OCI-LY1 (cell line): ENCODE data around the gene CDH3.

Experiments
- H2AFZ ChIP-seq: fragments of 200-600 bp; sonication (generic), shearing (Covaris generic); 2 replicates; pipeline ENCODE4 v1.6.0; 2014; ENCODE audit warnings: antibody characterized with exemption, mild to moderate bottlenecking, low read length
- H3F3A ChIP-seq: fragments of 200-600 bp; sonication (generic), shearing (Covaris generic); 2 replicates; pipeline ENCODE4 v1.6.0; 2014; ENCODE audit warnings: mild to moderate bottlenecking, antibody characterized with exemption, low read length, moderate library complexity; ENCODE audit not compliant: insufficient read depth
- H3K27ac ChIP-seq: fragments of 200-600 bp; sonication (generic); 2 replicates; pipeline ENCODE4 v1.5.1; 2014; ENCODE audit warnings: low read length, mixed run types, mild to moderate bottlenecking, low read depth; ENCODE audit not compliant: poor library complexity, severe bottlenecking
- H3K27me3 ChIP-seq: fragments of 200-600 bp; sonication (generic); 2 replicates; pipeline ENCODE4 v1.6.0; 2014; ENCODE audit warnings: antibody characterized with exemption, mild to moderate bottlenecking, low read length, moderate library complexity; ENCODE audit not compliant: insufficient read depth
- H3K36me3 ChIP-seq: fragments of 200-600 bp; sonication (generic); 2 replicates; pipeline ENCODE4 v1.6.1; 2014; ENCODE audit warnings: mild to moderate bottlenecking, antibody characterized with exemption, low read length, moderate library complexity, mixed read lengths; ENCODE audit not compliant: insufficient read depth
- H3K4me1 ChIP-seq: fragments of 200-600 bp; sonication (generic); 2 replicates; pipeline ENCODE4 v1.5.1; 2014; ENCODE audit warnings: mild to moderate bottlenecking, low read length, moderate library complexity; ENCODE audit not compliant: insufficient read depth, severe bottlenecking
- H3K4me2 ChIP-seq: fragments of 200-600 bp; sonication (generic), shearing (Covaris generic); 2 replicates; pipeline ENCODE4 v1.6.1; 2014; ENCODE audit warnings: low read length
- H3K4me3 ChIP-seq: fragments of 200-600 bp; sonication (generic); 2 replicates; pipeline ENCODE4 v1.5.1; 2014; ENCODE audit warnings: low read length, low read depth, mild to moderate bottlenecking, mixed read lengths; ENCODE audit not compliant: poor library complexity, severe bottlenecking
- H3K79me2 ChIP-seq: fragments of 200-600 bp; shearing (Covaris generic); 2 replicates; pipeline ENCODE4 v1.6.1; 2016; ENCODE audit warnings: mixed run types, low read length, mixed read lengths; ENCODE audit not compliant: insufficient read depth
- H3K9ac ChIP-seq: fragments of 200-600 bp; sonication (generic), shearing (Covaris generic); 2 replicates; pipeline ENCODE4 v1.6.1; 2014; ENCODE audit warnings: mild to moderate bottlenecking, low read length, mixed read lengths
- H3K9me2 ChIP-seq: fragments of 200-600 bp; sonication (generic), shearing (Covaris generic); 2 replicates; pipeline ENCODE4 v1.6.1; 2014; ENCODE audit warnings: low read depth, mild to moderate bottlenecking, low read length, mixed read lengths
- H3K9me3 ChIP-seq: fragments of 200-600 bp; shearing (Covaris generic); 2 replicates; pipeline ENCODE4 v1.6.1; 2014; ENCODE audit warnings: low read length, mixed read lengths
- H4K20me1 ChIP-seq: fragments of 200-600 bp; sonication (generic), shearing (Covaris generic); 2 replicates; pipeline ENCODE4 v1.6.0; 2016; ENCODE audit warnings: mild to moderate bottlenecking, low read length; ENCODE audit not compliant: insufficient read depth
- CTCF ChIP-seq: fragments of 200-600 bp; sonication (generic), shearing (Covaris generic); IDR thresholded peaks from 2 replicates; pipeline ENCODE4 v1.5.1; 2017; ENCODE audit warnings: mild to moderate bottlenecking, antibody characterized with exemption, low read length, moderate library complexity, mixed read lengths
- EZH2 ChIP-seq: fragments of 200-600 bp; sonication (generic), shearing (Covaris generic); IDR thresholded peaks from 2 replicates; pipeline ENCODE4 v1.8.0; 2017; ENCODE audit warnings: borderline replicate concordance, mixed run types, mild to moderate bottlenecking, antibody characterized with exemption, low read length, moderate library complexity, mixed read lengths

The CDH3 gene

GRCh38 chr16:68681038-68681437 is 35.9 kb downstream of the CDH3 start:
- Histone ChIP-seq H3K27me3 (peaks cover 4% of the 10 kb centered on the region; the same call in 1 of the 2 replicates), H3K79me2 (no peaks in the 10 kb centered on the region), H3K9me3 (no peaks in the 10 kb centered on the region), H3K4me2 (no peak overlapping the region), H3K27ac (no peak overlapping the region), H3K9ac (no peak overlapping the region), H3K9me2 (no peaks in the 10 kb centered on the region), H3K36me3 (no peaks in the 10 kb centered on the region), H4K20me1 (no peaks in the 10 kb centered on the region), H3K4me1 (no peaks in the 10 kb centered on the region), H3K4me3 (no peak overlapping the region), H2AFZ (no peak overlapping the region), H3F3A (no peaks in the 10 kb centered on the region)
- TF ChIP-seq EZH2 (no peak), CTCF (no peak)

GRCh38 chr16:68685685-68686478 is 40.8 kb downstream of the CDH3 start:
- Histone ChIP-seq H3K27ac (no peak overlapping the region), H3K9ac (no peak overlapping the region), H3K4me2 (no peak overlapping the region), H4K20me1 (no peaks in the 10 kb centered on the region), H2AFZ (no peak overlapping the region), H3K9me2 (no peaks in the 10 kb centered on the region), H3K9me3 (no peaks in the 10 kb centered on the region), H3K27me3 (peaks cover 4% of the 10 kb centered on the region; the same call in 1 of the 2 replicates), H3K4me1 (no peaks in the 10 kb centered on the region), H3K36me3 (no peaks in the 10 kb centered on the region), H3K79me2 (no peaks in the 10 kb centered on the region), H3F3A (no peaks in the 10 kb centered on the region), H3K4me3 (no peak overlapping the region)
- no peak for TF ChIP-seq EZH2
- no peak for TF ChIP-seq CTCF

- no peaks in the 10 kb centered on the region for H3K9me2 ChIP-seq
- no peaks in the 10 kb centered on the region for H3K79me2 ChIP-seq
- TF ChIP-seq EZH2, result no peak
- TF ChIP-seq CTCF, result no peak
- no peaks in the 10 kb centered on the region for H3F3A ChIP-seq
- H4K20me1 ChIP-seq, result no peaks in the 10 kb centered on the region
- peaks cover 4% of the 10 kb centered on the region; the same call in 1 of the 2 replicates for H3K27me3 ChIP-seq
- H3K4me1 ChIP-seq, result no peaks in the 10 kb centered on the region
- H3K9ac ChIP-seq, result no peak overlapping the region
- no peak overlapping the region for H2AFZ ChIP-seq
- no peak overlapping the region for H3K4me2 ChIP-seq
- no peaks in the 10 kb centered on the region for H3K9me3 ChIP-seq
- no peak overlapping the region for H3K4me3 ChIP-seq
- no peak overlapping the region for H3K27ac ChIP-seq
- no peaks in the 10 kb centered on the region for H3K36me3 ChIP-seq
Observed at GRCh38 chr16:68686905-68687304, 41.8 kb downstream of the CDH3 start.
